Natural killer cell (primary cell): ENCODE data around the gene SERPINB11. TPM values are rescaled to one million over a fixed set of nuclear protein-coding genes. Genes with fewer than 3 reads are reported as not detected.

Source experiments
- ATAC-seq, 3 donors: fragments of 150-1000 bp in 2 of 3; fragments of 200-7000 bp in 1 of 3; cut with Tn5 transposase; 1 replicate in 1 of 3; 2 replicates in 2 of 3; pipeline ENCODE4 v1.10.0; 2021; ENCODE audit warnings: mild to moderate bottlenecking in 2 of 3, moderate library complexity in 2 of 3
- DNase-seq, 2 donors: peaks; one replicate each; pipeline versions ENCODE4 v3.0.0 to v3.0.0-alpha.2; 2013 to 2021; ENCODE audit warnings: mixed read lengths in 1 of 2
- H3K27ac ChIP-seq: one replicate; pipeline ENCODE4 v1.5.1; 2013; ENCODE audit warnings: mild to moderate bottlenecking, low read length
- H3K27me3 ChIP-seq: one replicate; pipeline ENCODE4 v1.6.1; 2013; ENCODE audit warnings: low read length; ENCODE audit not compliant: control insufficient read depth, insufficient read depth
- H3K36me3 ChIP-seq: one replicate; pipeline ENCODE4 v1.6.1; 2013; ENCODE audit warnings: low read length; ENCODE audit not compliant: control insufficient read depth, insufficient read depth
- H3K4me1 ChIP-seq: one replicate; pipeline ENCODE4 v1.6.1; 2013; ENCODE audit warnings: low read length; ENCODE audit not compliant: control insufficient read depth, insufficient read depth
- H3K4me3 ChIP-seq: one replicate; pipeline ENCODE4 v1.5.1; 2013; ENCODE audit warnings: low read length
- H3K9me3 ChIP-seq: one replicate; pipeline ENCODE4 v1.6.1; 2013; ENCODE audit warnings: low read length; ENCODE audit not compliant: control insufficient read depth, insufficient read depth
- H3K27ac Mint-ChIP-seq, 2 donors: one replicate each; pipeline ENCODE4 v1.8.0; 2022; ENCODE audit warnings: mild to moderate bottlenecking in 2 of 2, mixed read lengths in 2 of 2, moderate library complexity in 1 of 2
- H3K27me3 Mint-ChIP-seq, 2 donors: one replicate each; pipeline ENCODE4 v1.8.0; 2022; ENCODE audit warnings: low read depth in 2 of 2, mixed read lengths in 2 of 2
- H3K36me3 Mint-ChIP-seq: one replicate; pipeline ENCODE4 v1.8.0; 2022; ENCODE audit warnings: mixed read lengths
- H3K4me1 Mint-ChIP-seq, 2 donors: one replicate each; pipeline ENCODE4 v1.8.0; 2022; ENCODE audit warnings: mixed read lengths in 2 of 2
- H3K4me3 Mint-ChIP-seq: one replicate; pipeline ENCODE4 v1.8.0; 2022; ENCODE audit warnings: mild to moderate bottlenecking, moderate library complexity, mixed read lengths
- H3K9me3 Mint-ChIP-seq, 2 donors: one replicate each; pipeline ENCODE4 v1.8.0; 2022; ENCODE audit warnings: mixed read lengths in 2 of 2
- WGBS: methylation state at CpG from one replicate; pipeline ENCODE4 v1.1.7; 2013; ENCODE audit warnings: missing lambda C conversion rate; ENCODE audit not compliant: insufficient coverage; 5-methylcytosine and 5-hydroxymethylcytosine counted together
- intact Hi-C: fragments of 100-400 bp; cut with micrococcal nuclease; formaldehyde crosslinking; loops from one replicate; pipeline ENCODE4 v1.14.2; 2022
- total RNA-seq, 4 donors: library from RNA; stranded (reverse); fragments of 120-200 nt in 1 of 4; gene quantifications; one replicate each; pipeline versions ENCODE4 v1.2.3 to v1.2.4, GENCODE V29; 2013 to 2022
- TF ChIP-seq, protein P1 (sequence below): fragments of 200-600 bp; IDR thresholded peaks from one replicate; pipeline ENCODE4 v1.8.0; 2022; ENCODE audit warnings: antibody characterized with exemption

Gene SERPINB11
- total RNA-seq, 3 donors from 2014 or later (not counting 1 experiment from before 2014, with no cell fraction given): not detected

DNA sequence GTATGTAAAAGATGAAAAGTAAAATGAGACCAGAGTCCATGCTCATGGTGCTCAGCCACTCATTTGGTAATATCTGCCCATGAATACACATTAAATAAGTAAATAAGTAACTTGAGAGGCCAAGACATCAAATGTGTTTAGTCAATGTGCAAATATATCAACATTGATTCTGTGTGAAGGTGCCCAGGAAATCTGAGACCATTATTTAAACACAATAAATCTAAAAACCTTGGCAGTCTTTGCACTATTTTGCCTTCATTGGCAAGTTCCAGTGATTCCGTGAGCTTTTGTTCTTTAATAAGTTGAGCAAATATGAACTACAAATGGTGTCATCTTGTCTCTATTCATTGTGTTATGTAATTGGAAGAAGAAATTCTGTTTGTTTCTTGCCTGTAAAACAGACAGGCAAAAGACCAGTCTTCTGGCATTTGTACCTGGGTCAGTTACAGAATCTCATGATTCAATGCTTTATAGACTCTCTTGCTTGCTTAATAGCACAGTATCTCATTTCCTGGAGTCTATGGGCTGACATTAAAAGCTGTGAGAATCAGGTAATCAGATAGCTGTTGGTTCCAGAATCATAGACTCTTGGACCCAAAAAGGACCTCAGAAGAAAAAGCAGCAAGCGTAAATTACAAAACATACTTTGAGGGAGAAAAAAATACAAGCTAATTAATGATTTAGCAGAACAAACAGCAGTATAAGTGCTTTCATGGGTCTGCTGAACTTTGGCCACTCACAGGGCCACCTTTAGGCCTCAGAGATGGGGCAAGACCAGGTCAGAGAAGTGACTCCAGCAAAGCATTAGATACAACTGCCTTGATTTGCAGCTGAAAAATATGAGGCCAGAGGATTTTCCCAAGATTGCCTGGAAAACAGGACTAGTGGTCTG, 21.1 kb upstream of the SERPINB11 start:
- no peaks in the 10 kb centered on the region for H3K36me3 Mint-ChIP-seq
- no peak overlapping the region for H3K4me3 Mint-ChIP-seq
- DNase-seq (no peak), ATAC-seq (no peak)
- no peaks in the 10 kb centered on the region for H3K36me3 ChIP-seq
- H3K27me3 Mint-ChIP-seq: peaks cover 0 to 5% of the 10 kb centered on the region in 2 donors
- TF ChIP-seq, protein P1, sequence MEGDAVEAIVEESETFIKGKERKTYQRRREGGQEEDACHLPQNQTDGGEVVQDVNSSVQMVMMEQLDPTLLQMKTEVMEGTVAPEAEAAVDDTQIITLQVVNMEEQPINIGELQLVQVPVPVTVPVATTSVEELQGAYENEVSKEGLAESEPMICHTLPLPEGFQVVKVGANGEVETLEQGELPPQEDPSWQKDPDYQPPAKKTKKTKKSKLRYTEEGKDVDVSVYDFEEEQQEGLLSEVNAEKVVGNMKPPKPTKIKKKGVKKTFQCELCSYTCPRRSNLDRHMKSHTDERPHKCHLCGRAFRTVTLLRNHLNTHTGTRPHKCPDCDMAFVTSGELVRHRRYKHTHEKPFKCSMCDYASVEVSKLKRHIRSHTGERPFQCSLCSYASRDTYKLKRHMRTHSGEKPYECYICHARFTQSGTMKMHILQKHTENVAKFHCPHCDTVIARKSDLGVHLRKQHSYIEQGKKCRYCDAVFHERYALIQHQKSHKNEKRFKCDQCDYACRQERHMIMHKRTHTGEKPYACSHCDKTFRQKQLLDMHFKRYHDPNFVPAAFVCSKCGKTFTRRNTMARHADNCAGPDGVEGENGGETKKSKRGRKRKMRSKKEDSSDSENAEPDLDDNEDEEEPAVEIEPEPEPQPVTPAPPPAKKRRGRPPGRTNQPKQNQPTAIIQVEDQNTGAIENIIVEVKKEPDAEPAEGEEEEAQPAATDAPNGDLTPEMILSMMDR: no peak
- WGBS: 100% methylated on average over 2 of the region's 2 CpGs
- H3K4me1 Mint-ChIP-seq: no peaks in the 10 kb centered on the region
- no peak overlapping the region for H3K27ac Mint-ChIP-seq
- H3K27ac ChIP-seq: no peak overlapping the region
- H3K9me3 ChIP-seq: no peaks in the 10 kb centered on the region
- peaks cover 0 to 9% of the 10 kb centered on the region in 2 donors for H3K9me3 Mint-ChIP-seq
- H3K27me3 ChIP-seq: no peaks in the 10 kb centered on the region
- H3K4me1 ChIP-seq: no peaks in the 10 kb centered on the region
- intact Hi-C loops: no loop called here
- H3K4me3 ChIP-seq: no peak overlapping the region

DNA sequence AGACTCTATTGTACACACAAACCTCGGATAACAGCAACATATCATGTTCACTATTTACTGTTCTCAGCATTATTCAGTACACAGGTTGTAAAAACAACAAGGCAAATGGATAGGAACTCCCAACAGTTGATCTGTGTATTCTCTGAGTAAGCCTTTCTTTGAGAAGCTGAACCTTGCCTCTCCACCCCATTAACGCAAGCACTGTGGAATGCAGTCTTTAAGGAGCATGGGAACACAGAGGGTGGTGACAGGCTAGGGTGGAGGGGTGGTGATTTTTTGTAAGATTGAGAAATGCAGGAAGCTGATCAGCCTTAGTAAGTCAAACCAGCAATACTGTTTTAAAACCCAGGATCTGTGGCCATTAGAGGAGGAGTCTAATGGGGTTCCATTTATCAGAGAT, 19.6 kb upstream of the SERPINB11 start:
- H3K27ac ChIP-seq: no peak overlapping the region
- H3K27me3 ChIP-seq: no peaks in the 10 kb centered on the region
- no peaks in the 10 kb centered on the region for H3K36me3 ChIP-seq
- TF ChIP-seq, protein P1: no peak
- ATAC-seq (no peak), DNase-seq (no peak)
- Mint-ChIP-seq H3K4me1 (no peaks in the 10 kb centered on the region), H3K27ac (no peak overlapping the region), H3K27me3 (peaks cover 0 to 3% of the 10 kb centered on the region in 2 donors), H3K36me3 (no peaks in the 10 kb centered on the region), H3K4me3 (no peak overlapping the region), H3K9me3 (peaks cover 0 to 8% of the 10 kb centered on the region in 2 donors)
- WGBS: 86% methylated on average over 2 of the region's 2 CpGs
- intact Hi-C loops: no loop called here
- H3K4me3 ChIP-seq: no peak overlapping the region
- no peaks in the 10 kb centered on the region for H3K4me1 ChIP-seq
- peaks cover 2% of the 10 kb centered on the region for H3K9me3 ChIP-seq

DNA sequence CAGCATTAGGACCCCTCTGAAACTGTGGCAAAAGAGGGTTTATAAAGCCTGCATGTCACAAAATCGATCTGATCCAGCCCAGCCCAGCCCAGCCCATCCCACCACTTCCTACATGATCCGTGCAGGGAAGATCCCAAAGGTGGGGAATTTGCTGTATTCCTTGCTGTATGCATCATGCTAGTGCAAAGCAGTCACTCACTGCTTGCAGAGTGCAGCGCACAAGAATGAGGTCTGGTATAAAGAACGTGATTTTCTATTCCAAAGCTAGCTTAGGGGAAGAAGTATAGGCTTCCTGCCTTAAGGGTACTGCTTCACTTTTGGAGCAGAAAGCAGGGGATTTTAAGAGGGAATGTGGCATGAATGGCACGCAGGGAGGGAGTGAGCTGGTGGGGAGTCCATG, 18.9 kb upstream of the SERPINB11 start:
- no peaks in the 10 kb centered on the region for H3K27me3 ChIP-seq
- 78% methylated on average over 5 of the region's 5 CpGs for WGBS

More for the DNA sequence above, 18.9 kb upstream of the SERPINB11 start:
- TF ChIP-seq, protein P1: no peak
- no peak for ATAC-seq
- DNase-seq: no peak
- no peaks in the 10 kb centered on the region for H3K4me1 Mint-ChIP-seq
- no peak overlapping the region for H3K4me3 Mint-ChIP-seq
- intact Hi-C loops: no loop called here
- Histone ChIP-seq H3K4me3 (no peak overlapping the region), H3K4me1 (no peaks in the 10 kb centered on the region), H3K36me3 (no peaks in the 10 kb centered on the region), H3K9me3 (peaks cover 2% of the 10 kb centered on the region), H3K27ac (no peak overlapping the region)
- H3K36me3 Mint-ChIP-seq: no peaks in the 10 kb centered on the region
- peaks cover 0 to 3% of the 10 kb centered on the region in 2 donors for H3K27me3 Mint-ChIP-seq
- H3K9me3 Mint-ChIP-seq: peaks cover 0 to 8% of the 10 kb centered on the region in 2 donors
- H3K27ac Mint-ChIP-seq: no peak overlapping the region
